IPS DF 6.9 (cell line): ENCODE data around the gene RARRES2.
"Not testable (repeated sequence)": the region's sequence is repeated elsewhere in the genome, so short reads cannot be mapped to it uniquely, and the experiment has no call there.

Source experiments
- DNase-seq: peaks from one replicate; pipeline ENCODE4 v3.0.0-alpha.2; 2013; ENCODE audit warnings: low read depth, low spot score
- H3K27ac ChIP-seq: one replicate; pipeline ENCODE4 v1.5.1; 2013; ENCODE audit warnings: low read length, control low read depth
- H3K27me3 ChIP-seq: 2 replicates; pipeline ENCODE4 v1.6.1; 2013; ENCODE audit warnings: mild to moderate bottlenecking, low read length; ENCODE audit not compliant: control insufficient read depth, insufficient read depth
- H3K36me3 ChIP-seq: 2 replicates; pipeline ENCODE4 v1.6.1; 2013; ENCODE audit warnings: low read length; ENCODE audit not compliant: control insufficient read depth, insufficient read depth
- H3K4me1 ChIP-seq: 2 replicates; pipeline ENCODE4 v1.6.1; 2013; ENCODE audit warnings: low read length; ENCODE audit not compliant: control insufficient read depth, insufficient read depth
- H3K4me3 ChIP-seq: 2 replicates; pipeline ENCODE4 v1.5.1; 2013; ENCODE audit warnings: mild to moderate bottlenecking, low read length
- H3K9me3 ChIP-seq: 2 replicates; pipeline ENCODE4 v1.6.1; 2013; ENCODE audit warnings: low read length, inconsistent platforms; ENCODE audit not compliant: control insufficient read depth, insufficient read depth
- WGBS: extraction: QIAGEN DNeasy Blood & Tissue Kit; methylation state at CpG from one replicate; pipeline ENCODE4 v1.1.7; 2013; ENCODE audit warnings: mixed read lengths, missing lambda C conversion rate; ENCODE audit not compliant: insufficient read length, insufficient coverage; 5-methylcytosine and 5-hydroxymethylcytosine counted together

The RARRES2 gene

GRCh38 chr7:150341263-150342120, at the start of gene RARRES2:
TSS of gene RARRES2 (minus strand) at chr7:150341629. CDS start at chr7:150340609, 1,020 bp downstream.
- peaks cover 10% of the 10 kb centered on the region for H3K4me1 ChIP-seq
- H3K9me3 ChIP-seq, result no peaks in the 10 kb centered on the region; the same call in 1 of the 2 replicates
- peaks cover 9% of the 10 kb centered on the region for H3K27me3 ChIP-seq
- peak within 1 kb of the TSS; percentile 51; the same call in 1 of the 2 replicates for H3K4me3 ChIP-seq
- peaks cover 14% of the 10 kb centered on the region; the same call in 1 of the 2 replicates for H3K36me3 ChIP-seq
- no peak for DNase-seq
- no peak within 1 kb of the TSS for H3K27ac ChIP-seq
- WGBS, result no CpG with 5 or more reads among the region's 49 CpGs

DNA sequence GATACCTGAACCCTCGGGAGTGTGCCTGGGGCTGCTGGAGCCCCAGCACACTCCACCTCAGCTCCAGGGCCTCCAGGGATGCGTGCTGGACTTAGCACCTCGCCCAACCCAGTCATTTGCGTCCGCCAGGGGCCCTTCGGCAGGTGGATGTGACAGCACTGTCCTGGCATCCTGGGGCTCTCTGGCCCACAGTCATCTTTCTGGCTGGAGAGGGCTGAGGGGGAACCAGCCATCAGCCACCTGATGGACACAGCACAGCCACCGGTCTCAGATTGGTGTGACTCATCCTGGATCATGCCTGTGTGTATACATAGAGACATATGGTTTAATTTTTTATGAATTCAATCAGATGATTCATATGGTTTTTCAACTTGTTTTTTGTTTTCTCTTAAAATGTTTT, 48.8 kb upstream of the RARRES2 start:
- no peak overlapping the region for H3K4me3 ChIP-seq
- no peaks in the 10 kb centered on the region for H3K9me3 ChIP-seq
- no CpG with 5 or more reads among the region's 7 CpGs for WGBS
- 0 out of 2 replicates have a peak, but pooled peaks cover 11% of the 10 kb centered on the region for H3K36me3 ChIP-seq
- no peak overlapping the region for H3K27ac ChIP-seq
- H3K27me3 ChIP-seq, result no peaks in the 10 kb centered on the region
- H3K4me1 ChIP-seq, result peaks cover 4% of the 10 kb centered on the region; the same call in 1 of the 2 replicates
- no peak for DNase-seq

DNA sequence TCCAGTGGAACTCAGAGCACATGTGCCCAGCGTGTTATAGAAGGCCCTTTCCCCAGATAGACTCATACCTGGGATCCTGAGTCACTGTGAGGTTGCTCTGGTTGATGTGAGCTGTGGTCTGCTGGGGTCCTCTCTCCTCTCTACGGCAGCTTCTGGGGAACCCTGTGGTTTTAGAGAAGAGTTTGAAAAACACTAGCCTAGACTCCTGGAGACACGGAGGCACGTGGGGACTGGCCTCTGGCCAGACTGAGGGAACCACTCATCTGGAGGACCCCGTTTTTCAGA, 48.0 kb upstream of the RARRES2 start:
- Histone ChIP-seq H3K4me1 (peaks cover 8% of the 10 kb centered on the region), H3K36me3 (0 out of 2 replicates have a peak, but pooled peaks cover 11% of the 10 kb centered on the region), H3K9me3 (no peaks in the 10 kb centered on the region), H3K27ac (no peak overlapping the region), H3K27me3 (no peaks in the 10 kb centered on the region), H3K4me3 (no peak overlapping the region)
- DNase-seq, result no peak
- no CpG with 5 or more reads among the region's 5 CpGs for WGBS

- H3K27ac ChIP-seq, result no peak overlapping the region
- no CpG with 5 or more reads among the region's 20 CpGs for WGBS
- 0 out of 2 replicates have a peak, but pooled peaks cover 11% of the 10 kb centered on the region for H3K36me3 ChIP-seq
- no peaks in the 10 kb centered on the region for H3K27me3 ChIP-seq
- H3K4me3 ChIP-seq, result no peak overlapping the region
- peaks cover 11% of the 10 kb centered on the region for H3K4me1 ChIP-seq
- DNase-seq, result no peak
- no peaks in the 10 kb centered on the region for H3K9me3 ChIP-seq
These were observed 47.5 kb upstream of the RARRES2 start for GRCh38 chr7:150388709-150389531.

DNA sequence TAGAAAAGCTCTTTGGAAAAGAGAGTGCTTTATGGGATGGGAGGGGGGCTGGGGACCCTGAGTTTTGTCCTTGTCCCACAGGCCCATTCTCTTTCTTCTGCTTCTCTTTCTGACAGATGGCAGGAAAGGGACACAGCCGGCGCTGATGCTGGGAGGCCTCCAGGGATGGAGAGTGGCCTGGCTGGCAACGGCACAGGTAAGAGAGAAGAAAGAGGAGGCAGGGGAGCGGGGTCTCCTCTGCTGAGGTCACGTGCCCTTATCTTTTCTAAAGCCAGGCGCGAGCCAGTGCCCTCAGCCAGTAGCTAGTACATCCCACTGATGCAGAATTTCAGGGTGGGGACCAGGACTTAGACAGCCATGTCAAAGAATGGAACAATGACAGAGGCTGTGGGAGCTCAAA, 46.9 kb upstream of the RARRES2 start:
- H3K4me3 ChIP-seq, result no peak overlapping the region
- peaks cover 14% of the 10 kb centered on the region for H3K4me1 ChIP-seq
- H3K27ac ChIP-seq, result no peak overlapping the region
- WGBS, result no CpG with 5 or more reads among the region's 7 CpGs
- 0 out of 2 replicates have a peak, but pooled peaks cover 11% of the 10 kb centered on the region for H3K36me3 ChIP-seq
- H3K9me3 ChIP-seq, result no peaks in the 10 kb centered on the region
- no peaks in the 10 kb centered on the region for H3K27me3 ChIP-seq
- DNase-seq, result no peak

DNA sequence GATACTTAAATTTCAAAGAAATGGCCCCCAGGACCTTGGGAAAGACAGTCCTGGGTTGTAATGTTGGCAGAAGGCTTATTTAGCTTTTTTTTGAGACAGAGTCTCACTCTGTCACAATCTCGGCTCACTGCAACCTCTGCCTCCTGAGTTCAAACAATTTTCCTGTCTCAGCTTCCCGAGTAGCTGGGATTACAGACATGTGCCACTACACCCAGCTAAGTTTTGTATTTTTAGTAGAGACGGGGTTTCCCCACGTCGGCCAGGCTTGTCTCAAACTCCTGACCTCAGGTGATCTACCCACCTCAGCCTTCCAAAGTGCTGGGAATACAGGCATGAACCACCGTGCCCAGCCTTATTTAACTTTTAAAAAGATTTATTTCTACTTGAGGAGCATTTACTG, 44.5 kb upstream of the RARRES2 start:
- not testable (repeated sequence) for H3K9me3 ChIP-seq, DNase-seq, H3K27ac ChIP-seq, H3K27me3 ChIP-seq, H3K4me3 ChIP-seq
- peaks cover 19% of the 10 kb centered on the region for H3K4me1 ChIP-seq
- WGBS, result no CpG with 5 or more reads among the region's 6 CpGs
- 0 out of 2 replicates have a peak, but pooled peaks cover 11% of the 10 kb centered on the region for H3K36me3 ChIP-seq

- H3K27me3 ChIP-seq, result no peaks in the 10 kb centered on the region
- H3K9me3 ChIP-seq, result no peaks in the 10 kb centered on the region
- DNase-seq, result no peak
- H3K36me3 ChIP-seq, result 0 out of 2 replicates have a peak, but pooled peaks cover 11% of the 10 kb centered on the region
- WGBS, result no CpG with 5 or more reads among the region's 14 CpGs
- no peak overlapping the region for H3K4me3 ChIP-seq
- H3K4me1 ChIP-seq, result peaks cover 19% of the 10 kb centered on the region
- no peak overlapping the region for H3K27ac ChIP-seq
These were observed 43.9 kb upstream of the RARRES2 start for GRCh38 chr7:150385302-150385723.

DNA sequence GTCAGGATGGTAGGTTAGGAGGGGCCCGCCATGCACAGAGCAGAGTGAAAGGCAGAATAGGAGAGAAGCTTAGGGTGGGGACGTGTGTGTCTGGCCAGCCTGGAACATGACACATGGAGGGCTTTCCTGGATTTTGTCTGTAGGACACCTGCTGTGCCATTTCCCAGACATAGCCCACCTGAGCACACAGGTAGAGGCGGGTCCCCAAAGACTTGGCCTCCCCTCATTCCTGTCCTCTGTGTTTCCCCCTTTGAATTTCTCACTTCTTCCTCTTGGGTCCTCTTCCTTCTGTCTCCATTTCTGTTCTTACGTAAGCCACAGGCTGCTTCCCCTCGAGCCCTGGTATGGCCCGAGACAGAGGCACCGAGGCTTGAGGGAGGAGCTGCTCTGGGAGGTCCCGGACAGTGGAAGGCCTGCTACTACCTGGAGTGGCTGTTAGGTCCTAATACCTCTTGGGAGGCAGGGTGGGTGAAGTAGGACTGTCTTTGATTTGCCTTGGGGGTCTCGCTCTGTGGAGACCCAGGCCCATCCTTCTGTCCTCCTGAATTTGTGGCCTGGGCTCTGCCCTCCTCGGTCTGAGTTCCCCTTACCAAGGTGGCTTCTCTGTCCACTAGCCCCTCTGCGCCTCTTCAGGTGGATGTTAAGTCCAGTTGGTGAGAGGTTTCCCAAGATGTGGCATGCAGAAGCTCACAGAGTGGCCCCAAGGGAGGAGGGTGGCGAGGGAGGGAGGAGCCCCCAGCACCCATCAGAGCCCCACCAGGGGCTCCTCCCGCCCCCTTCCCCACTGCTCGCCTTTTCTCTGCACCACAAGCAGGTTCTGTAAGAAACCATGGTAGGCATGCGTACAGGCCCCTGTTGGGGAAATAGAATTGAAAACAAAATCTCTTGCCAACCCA, 43.2 kb upstream of the RARRES2 start:
- H3K4me1 ChIP-seq, result peaks cover 19% of the 10 kb centered on the region
- H3K27ac ChIP-seq, result no peak overlapping the region
- H3K9me3 ChIP-seq, result no peaks in the 10 kb centered on the region
- no peak for DNase-seq
- 0 out of 2 replicates have a peak, but pooled peaks cover 7% of the 10 kb centered on the region for H3K36me3 ChIP-seq
- H3K4me3 ChIP-seq, result no peak overlapping the region
- WGBS, result no CpG with 5 or more reads among the region's 15 CpGs
- no peaks in the 10 kb centered on the region for H3K27me3 ChIP-seq

DNA sequence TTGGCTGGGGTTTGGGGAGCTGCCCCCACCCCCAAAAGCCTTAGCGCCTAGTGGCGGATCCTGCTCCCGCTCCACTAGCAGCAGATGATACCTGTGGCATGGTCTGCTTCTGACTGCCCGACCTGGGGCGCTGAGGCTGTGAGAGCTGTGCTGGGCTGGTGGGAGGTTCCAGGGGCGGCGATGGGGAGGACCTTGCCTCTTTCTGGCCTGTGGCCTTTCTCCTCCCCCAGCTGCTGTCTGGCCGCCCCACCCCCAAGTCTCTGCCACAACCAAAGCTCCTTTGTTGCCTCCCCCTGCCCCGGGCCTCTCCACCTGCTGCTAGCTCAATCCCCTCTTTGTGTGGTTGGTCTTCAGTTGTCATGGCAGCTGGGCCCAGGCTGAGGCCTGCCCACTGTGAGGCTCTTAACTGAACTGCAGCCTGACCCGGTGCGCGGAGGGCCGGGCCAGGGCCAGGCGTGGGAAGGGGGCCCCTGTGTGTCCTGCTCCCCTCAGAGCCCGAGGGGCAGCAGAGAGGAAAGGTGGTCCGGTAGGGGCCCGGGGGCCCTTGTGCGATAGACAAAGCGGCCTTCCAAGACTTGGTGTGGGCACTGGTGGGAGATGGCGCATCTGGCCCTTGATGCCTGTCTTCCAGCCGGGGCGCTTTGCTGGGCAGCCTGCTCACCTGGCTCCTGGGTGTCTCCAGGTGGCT, 42.4 kb upstream of the RARRES2 start:
- peak; percentile 94 for DNase-seq
- H3K4me1 ChIP-seq, result peaks cover 19% of the 10 kb centered on the region

More for the DNA sequence above, 42.4 kb upstream of the RARRES2 start:
- no peak overlapping the region for H3K27ac ChIP-seq
- H3K36me3 ChIP-seq, result 0 out of 2 replicates have a peak, but pooled peaks cover 6% of the 10 kb centered on the region
- no peaks in the 10 kb centered on the region for H3K9me3 ChIP-seq
- no peaks in the 10 kb centered on the region for H3K27me3 ChIP-seq
- H3K4me3 ChIP-seq, result no peak overlapping the region
- no CpG with 5 or more reads among the region's 22 CpGs for WGBS
